Activated CD8-positive, alpha-beta memory T cell treated with anti-CD3 and anti-CD28 coated beads for 1 hour (primary cell): ENCODE data around the gene ARPC5L.

Source experiments
- DNase-seq, 2 donors: peaks; one replicate each; pipeline ENCODE4 v3.0.0-alpha.2; 2020; ENCODE audit warnings: low read depth in 1 of 2; ENCODE audit errors: extremely low read depth in 1 of 2

ARPC5L gene

GRCh38 chr9:124863371-124863871 lies 1.5 kb downstream of the ARPC5L start:
- no peak for DNase-seq

- peak; percentile 59 to 88 for DNase-seq
These were observed 6.9 kb downstream of the ARPC5L start for GRCh38 chr9:124868511-124869465.

GRCh38 chr9:124869466-124869985 lies 7.6 kb downstream of the ARPC5L start:
- peak in 1 of 2 donors; percentile 22 for DNase-seq

- DNase-seq: peak; percentile 54
These were observed 8.1 kb downstream of the ARPC5L start for GRCh38 chr9:124869986-124870560.

GRCh38 chr9:124870723-124871122 lies 8.8 kb downstream of the ARPC5L start:
- DNase-seq: no peak

GRCh38 chr9:124871156-124871561 lies 9.2 kb downstream of the ARPC5L start:
- DNase-seq: no peak

- DNase-seq: no peak
These were observed 11.7 kb downstream of the ARPC5L start for GRCh38 chr9:124873664-124874063.

GRCh38 chr9:124875501-124875900 lies 13.6 kb downstream of the ARPC5L start:
- no peak for DNase-seq

GRCh38 chr9:124877021-124877782 lies 15.3 kb downstream of the ARPC5L start:
- DNase-seq: no peak

- DNase-seq: no peak
These were observed 16.1 kb downstream of the ARPC5L start for GRCh38 chr9:124878021-124878420.

- no peak for DNase-seq
These were observed 16.6 kb downstream of the ARPC5L start for GRCh38 chr9:124878518-124878917.

GRCh38 chr9:124879226-124879625 lies 17.3 kb downstream of the ARPC5L start:
- DNase-seq: no peak

GRCh38 chr9:124880501-124880900 lies 18.6 kb downstream of the ARPC5L start:
- DNase-seq: no peak

- no peak for DNase-seq
These were observed 19.3 kb downstream of the ARPC5L start for GRCh38 chr9:124881138-124881743.

GRCh38 chr9:124882231-124882630 lies 20.3 kb downstream of the ARPC5L start:
- DNase-seq: no peak

- no peak for DNase-seq
These were observed 22.4 kb downstream of the ARPC5L start for GRCh38 chr9:124884376-124884775.

GRCh38 chr9:124885551-124885950 lies 23.6 kb downstream of the ARPC5L start:
- DNase-seq: no peak

- no peak for DNase-seq
These were observed 24.5 kb downstream of the ARPC5L start for GRCh38 chr9:124886461-124886860.

- DNase-seq: no peak
These were observed 25.0 kb downstream of the ARPC5L start for GRCh38 chr9:124886866-124887492.

- no peak for DNase-seq
These were observed 25.9 kb downstream of the ARPC5L start for GRCh38 chr9:124887832-124888231.
